IMR-90 (cell line): ENCODE results near the gene SLC25A25. TPM values are rescaled to one million over a fixed set of nuclear protein-coding genes. Genes with fewer than 3 reads are reported as not detected.
A peak's percentile ranks its signal among the peaks of the same experiment; 100 is the strongest.

Experiments used
- ATAC-seq: fragments of 200-7000 bp; cut with Tn5 transposase; 2 replicates; pipeline ENCODE4 v1.9.1; 2020; ENCODE audit warnings: low read depth, mild to moderate bottlenecking, moderate library complexity
- Bru-seq: library from RNA; stranded (reverse); fragments of 400-500 nt; gene quantifications from one replicate; lab custom pipeline; 2021; lab: Mats Ljungman, UMichigan
- BruChase-seq, 2 experiments: library from RNA; stranded (reverse); fragments of 400-500 nt; gene quantifications; one replicate each; lab custom pipeline; 2021; lab: Mats Ljungman, UMichigan
- BruUV-seq: library from RNA; stranded (reverse); fragments of 400-500 nt; replicated peaks from 2 replicates; lab custom pipeline; 2021; lab: Mats Ljungman, UMichigan
- CTCF ChIA-PET: fragments of 300-600 bp; formaldehyde crosslinking; extraction: SDS; loops from one replicate; lab custom pipeline; 2021; ENCODE audit warnings: antibody characterized with exemption; lab: Yijun Ruan, JAX
- POLR2A ChIA-PET: fragments of 300-600 bp; sonication (Branson Sonifier 250); formaldehyde crosslinking; loops from one replicate; lab custom pipeline; 2022; ENCODE audit warnings: antibody characterized with exemption; ENCODE audit not compliant: unreplicated experiment; lab: Charles Lee
- DNase-seq: peaks from one replicate; pipeline ENCODE4 v3.0.0; 2013
- H2AFZ ChIP-seq: replicated peaks from 2 replicates; pipeline ENCODE3; 2013; ENCODE audit warnings: low read length, mild to moderate bottlenecking; ENCODE audit not compliant: poor library complexity
- H2AK5ac ChIP-seq: 2 replicates; pipeline ENCODE4 v1.6.1; 2013; ENCODE audit warnings: low read depth, low read length, inconsistent platforms
- H2AK9ac ChIP-seq: replicated peaks from 2 replicates; pipeline ENCODE3; 2013; ENCODE audit warnings: mild to moderate bottlenecking, low read depth, low read length, moderate library complexity; ENCODE audit not compliant: poor library complexity
- H2BK120ac ChIP-seq: 2 replicates; pipeline ENCODE4 v1.6.1; 2013; ENCODE audit warnings: low read depth, low read length, inconsistent platforms
- H2BK15ac ChIP-seq: 3 replicates; pipeline ENCODE4 v1.6.1; 2013; ENCODE audit warnings: low read depth, low read length, inconsistent platforms
- H2BK20ac ChIP-seq: 2 replicates; pipeline ENCODE4 v1.6.1; 2013; ENCODE audit warnings: low read depth, mild to moderate bottlenecking, inconsistent platforms, low read length, moderate library complexity
- H2BK5ac ChIP-seq: 2 replicates; pipeline ENCODE4 v1.6.1; 2013; ENCODE audit warnings: mild to moderate bottlenecking, low read depth, low read length, inconsistent platforms; ENCODE audit not compliant: poor library complexity, severe bottlenecking
- H3K14ac ChIP-seq: replicated peaks from 2 replicates; pipeline ENCODE4 v1.6.1; 2013; ENCODE audit warnings: low read depth, low read length, inconsistent platforms
- H3K18ac ChIP-seq: 2 replicates; pipeline ENCODE4 v1.6.1; 2013; ENCODE audit warnings: low read depth, low read length, control low read depth
- H3K23ac ChIP-seq: 2 replicates; pipeline ENCODE4 v1.6.1; 2013; ENCODE audit warnings: low read depth, low read length, inconsistent platforms
- H3K27ac ChIP-seq: 2 replicates; pipeline ENCODE4 v1.5.1; 2013; ENCODE audit warnings: mild to moderate bottlenecking, control low read depth, low read length; ENCODE audit not compliant: insufficient read depth
- H3K27me3 ChIP-seq: 2 replicates; pipeline ENCODE4 v1.6.1; 2013; ENCODE audit warnings: low read length; ENCODE audit not compliant: control insufficient read depth, insufficient read depth
- H3K36me3 ChIP-seq: 2 replicates; pipeline ENCODE4 v1.6.1; 2013; ENCODE audit warnings: low read length, mixed read lengths; ENCODE audit not compliant: control insufficient read depth, insufficient read depth
- H3K4ac ChIP-seq: 2 replicates; pipeline ENCODE4 v1.6.1; 2013; ENCODE audit warnings: low read depth, low read length, inconsistent platforms
- H3K4me1 ChIP-seq: 2 replicates; pipeline ENCODE4 v1.6.1; 2013; ENCODE audit warnings: low read length, mixed read lengths; ENCODE audit not compliant: control insufficient read depth, insufficient read depth
- H3K4me2 ChIP-seq: 2 replicates; pipeline ENCODE4 v1.6.1; 2013; ENCODE audit warnings: low read depth, mild to moderate bottlenecking, control low read depth, low read length, moderate library complexity
- H3K4me3 ChIP-seq: 2 replicates; pipeline ENCODE4 v1.5.1; 2013; ENCODE audit warnings: low read depth, mild to moderate bottlenecking, control low read depth, low read length, moderate library complexity; ENCODE audit not compliant: insufficient read depth
- H3K56ac ChIP-seq: 2 replicates; pipeline ENCODE4 v1.6.1; 2013; ENCODE audit warnings: low read length, inconsistent platforms; ENCODE audit not compliant: insufficient read depth; ENCODE audit errors: extremely low read depth
- H3K79me1 ChIP-seq, 2 experiments: 2 replicates each; pipeline ENCODE4 v1.6.1; 2013; ENCODE audit warnings: low read length in 2 of 2, inconsistent platforms in 1 of 2, low read depth in 1 of 2
- H3K9ac ChIP-seq: 2 replicates; pipeline ENCODE4 v1.6.1; 2013; ENCODE audit warnings: low read depth, low read length, control low read depth
- H3K9me1 ChIP-seq: 2 replicates; pipeline ENCODE4 v1.6.1; 2013; ENCODE audit warnings: low read length, inconsistent platforms; ENCODE audit not compliant: insufficient read depth
- H3K9me3 ChIP-seq: 2 replicates; pipeline ENCODE4 v1.6.1; 2013; ENCODE audit warnings: low read length; ENCODE audit not compliant: control insufficient read depth, insufficient read depth
- H4K20me1 ChIP-seq: 2 replicates; pipeline ENCODE4 v1.6.1; 2013; ENCODE audit warnings: low read length, inconsistent platforms; ENCODE audit not compliant: insufficient read depth
- H4K5ac ChIP-seq: 2 replicates; pipeline ENCODE4 v1.6.1; 2013; ENCODE audit warnings: mild to moderate bottlenecking, low read depth, low read length, control low read depth
- H4K8ac ChIP-seq, 2 experiments: 2 replicates each; pipeline ENCODE4 v1.6.1; 2013; ENCODE audit warnings: low read depth in 2 of 2, low read length in 2 of 2, control low read depth in 1 of 2, inconsistent platforms in 1 of 2
- H4K91ac ChIP-seq: 2 replicates; pipeline ENCODE4 v1.6.1; 2013; ENCODE audit warnings: low read depth, low read length, inconsistent platforms; ENCODE audit not compliant: insufficient read depth
- BHLHE40 ChIP-seq: fragments of 150-350 bp; IDR thresholded peaks from 2 replicates; pipeline ENCODE4 v1.6.1; 2016; ENCODE audit warnings: mild to moderate bottlenecking, low read depth, low read length
- CEBPB ChIP-seq: IDR thresholded peaks from 2 replicates; pipeline ENCODE4 v1.6.1; 2012; ENCODE audit warnings: low read depth, low read length, improper control_type of control experiment
- CHD1 ChIP-seq: IDR thresholded peaks from 2 replicates; pipeline ENCODE4 v1.6.1; 2012; ENCODE audit warnings: low read depth, low read length, improper control_type of control experiment
- ELK1 ChIP-seq: fragments of 150-350 bp; IDR thresholded peaks from 2 replicates; pipeline ENCODE4 v1.6.1; 2016; ENCODE audit warnings: low read depth, mild to moderate bottlenecking, low read length, moderate library complexity, borderline replicate concordance
- MAFK ChIP-seq: IDR thresholded peaks from 2 replicates; pipeline ENCODE4 v1.6.1; 2012; ENCODE audit warnings: low read depth, low read length, improper control_type of control experiment
- MAZ ChIP-seq: IDR thresholded peaks from 2 replicates; pipeline ENCODE4 v1.6.1; 2012; ENCODE audit warnings: low read depth, mild to moderate bottlenecking, low read length, improper control_type of control experiment, moderate library complexity, borderline replicate concordance
- MXI1 ChIP-seq: IDR thresholded peaks from 2 replicates; pipeline ENCODE4 v1.6.1; 2012; ENCODE audit warnings: low read depth, mild to moderate bottlenecking, low read length, moderate library complexity, borderline replicate concordance
- NFE2L2 ChIP-seq: fragments of 150-350 bp; IDR thresholded peaks from 2 replicates; pipeline ENCODE4 v1.6.1; 2016; ENCODE audit warnings: low read depth, mild to moderate bottlenecking, low read length
- POLR2A ChIP-seq: IDR thresholded peaks from 2 replicates; pipeline ENCODE4 v1.6.1; 2012; ENCODE audit warnings: mild to moderate bottlenecking, low read depth, low read length
- RAD21 ChIP-seq: IDR thresholded peaks from 2 replicates; pipeline ENCODE4 v1.6.1; 2012; ENCODE audit warnings: low read length, improper control_type of control experiment
- RCOR1 ChIP-seq: IDR thresholded peaks from 2 replicates; pipeline ENCODE4 v1.6.1; 2012; ENCODE audit warnings: mild to moderate bottlenecking, low read length, improper control_type of control experiment; ENCODE audit not compliant: insufficient replicate concordance
- RFX5 ChIP-seq: IDR thresholded peaks from 2 replicates; pipeline ENCODE4 v1.8.0; 2012; ENCODE audit warnings: low read depth, mild to moderate bottlenecking, low read length, moderate library complexity
- SMC3 ChIP-seq: fragments of 150-350 bp; IDR thresholded peaks from 2 replicates; pipeline ENCODE4 v1.6.1; 2016; ENCODE audit warnings: low read depth, mild to moderate bottlenecking, antibody characterized with exemption, low read length, moderate library complexity
- USF2 ChIP-seq: fragments of 150-350 bp; IDR thresholded peaks from 2 replicates; pipeline ENCODE4 v1.6.1; 2017; ENCODE audit warnings: mild to moderate bottlenecking, antibody characterized with exemption, low read length, low read depth
- WGBS, 2 experiments: methylation state at CpG; one replicate each; pipeline versions ENCODE4 v1.1.5 to v1.1.7; 2013; ENCODE audit warnings: missing lambda C conversion rate in 2 of 2; ENCODE audit not compliant: insufficient read length in 1 of 2; ENCODE audit errors: extremely low coverage in 2 of 2; 5-methylcytosine and 5-hydroxymethylcytosine counted together
- dilution Hi-C: fragments of 300-500 bp; cut with HindIII; formaldehyde crosslinking; loops from one replicate; pipeline ENCODE4 v1.14.3; 2018; ENCODE audit warnings: low sequenced_read_pairs; ENCODE audit not compliant: unreplicated experiment
- in situ Hi-C: fragments of 300-500 bp; cut with MboI; formaldehyde crosslinking; loops from 3 replicates; pipeline ENCODE4 v1.14.3; 2019; ENCODE audit warnings: low sequenced_read_pairs, inconsistent platforms, mixed read lengths
- intact Hi-C: fragments of 100-400 bp; cut with micrococcal nuclease; formaldehyde crosslinking; loops from 2 replicates; pipeline ENCODE4 v1.10.0; 2022
- long read RNA-seq: library from polyadenylated mRNA; unstranded; transcript quantifications from one replicate; pipeline ENCODE4 v2.0.0, GENCODE V29; 2021; ENCODE audit not compliant: unreplicated experiment
- polyA plus RNA-seq, 3 experiments: library from polyadenylated mRNA; depleted of rRNA; stranded (reverse); fragments of >200 nt; gene quantifications; 2 replicates each; pipeline ENCODE4 v1.2.3, GENCODE V29; 2012; ENCODE audit warnings: low replicate concordance in 1 of 3
- total RNA-seq: library from RNA; depleted of rRNA; stranded (reverse); fragments of >200 nt; gene quantifications from 2 replicates; pipeline ENCODE4 v1.2.3, GENCODE V29; 2012; rRNA removed

The SLC25A25 gene
- total RNA-seq: 17.9 and 20.3 TPM in 2 replicates
- polyA plus RNA-seq (2012; rRNA removed): 14.0 and 19.1 TPM in 2 replicates
- 11.0 and 16.7 TPM in 2 replicates for polyA plus RNA-seq (2012; cell fraction: cytosol; rRNA removed)
- polyA plus RNA-seq (2012; cell fraction: nucleus; rRNA removed; ENCODE audit: low replicate concordance): 61.0 and 98.5 TPM in 2 replicates
- Bru-seq, nascent RNA: percentile 77 among the genes with signal in this experiment
- BruChase-seq, experiment 1, labeled RNA remaining after a 6-hour chase: percentile 74 among the genes with signal in this experiment
- percentile 60 among the genes with signal in this experiment for BruChase-seq, experiment 2, labeled RNA remaining after a 2-hour chase
- long read RNA-seq, transcript SLC25A25-203 (10 exons, 3,431 nt): major isoform, 12 of 31 reads
- long read RNA-seq, transcript SLC25A25-201 (10 exons, 3,474 nt): minor isoform, 7 of 31 reads
- long read RNA-seq, partial matches to known transcripts: 9 of 31 reads
- long read RNA-seq, other reads (novel, unspliced or antisense): 1 of 31 reads

- intact Hi-C loops: no loop called here
- TF ChIP-seq ELK1 (no peak), MXI1 (peak; percentile 74), RAD21 (no peak), USF2 (peak; percentile 67), POLR2A (peak; percentile 75), NFE2L2 (no peak), CHD1 (peak; percentile 88; the same call in 1 of the 2 replicates), BHLHE40 (no peak), MAZ (peak; percentile 86), MAFK (no peak), RFX5 (no peak), RCOR1 (no peak), CEBPB (no peak), SMC3 (no peak)
These were observed at the start of gene SLC25A25 for GRCh38 chr9:128067645-128068385. Gene SLC25A25, plus strand, starts transcription at chr9:128068232. Its CDS starts 88 bp downstream, at chr9:128068320.

More at GRCh38 chr9:128067645-128068385, at the start of gene SLC25A25:
- WGBS, 2 experiments: 1% methylated on average over 39 of the region's 67 CpGs; no CpG with 5 or more reads in 1 of the 2 experiments
- Histone ChIP-seq H2BK20ac (peak within 1 kb of the TSS; percentile 53; the same call in 1 of the 2 replicates), H3K27me3 (no peaks in the 10 kb centered on the region), H3K4me3 (peak within 1 kb of the TSS; percentile 70), H2AK5ac (peak within 1 kb of the TSS; percentile 90), H2BK5ac (peak within 1 kb of the TSS; percentile 92), H2AFZ (peak within 1 kb of the TSS; percentile 91), H3K18ac (peak within 1 kb of the TSS; percentile 77), H3K4me1 (peaks cover 17% of the 10 kb centered on the region), H2BK15ac (peak within 1 kb of the TSS; percentile 89; the same call in 1 of the 3 replicates), H4K8ac (peak within 1 kb of the TSS; percentile 94 to 99), H2BK120ac (peak within 1 kb of the TSS; percentile 63), H4K20me1 (no peaks in the 10 kb centered on the region; the same call in 1 of the 2 replicates), H3K4me2 (peak within 1 kb of the TSS; percentile 94), H3K14ac (peak within 1 kb of the TSS; percentile 97), H3K27ac (peak within 1 kb of the TSS; percentile 87), H3K9me1 (peaks cover 11% of the 10 kb centered on the region), H2AK9ac (peak within 1 kb of the TSS; percentile 100), H3K23ac (peak within 1 kb of the TSS; percentile 98), H3K36me3 (peaks cover 4% of the 10 kb centered on the region; the same call in 1 of the 2 replicates), H3K79me1 (peaks cover 28 to 51% of the 10 kb centered on the region in 2 experiments), H3K9ac (peak within 1 kb of the TSS; percentile 84), H4K5ac (peak within 1 kb of the TSS; percentile 83), H3K4ac (peak within 1 kb of the TSS; percentile 94), H3K56ac (peak within 1 kb of the TSS; percentile 97), H3K9me3 (no peaks in the 10 kb centered on the region), H4K91ac (peak within 1 kb of the TSS; percentile 96)
- dilution Hi-C loops: no loop called here
- ChIA-PET POLR2A (interaction anchor here (0.5 to 1.0 kb wide), 2 partner anchors 26 to 155 kb away, joined by 3 read pairs; no protein-coding TSS in a partner anchor), CTCF (no interaction called here)
- in situ Hi-C loops: no loop called here
- peak; percentile 99 for DNase-seq
- BruUV-seq: no TSS peak
- ATAC-seq: peak; percentile 93
